Mesothelial cell of epicardium (in vitro differentiated cells): ENCODE measurements around the gene HAND1. TPM values are rescaled to one million over a fixed set of nuclear protein-coding genes. Genes with fewer than 3 reads are reported as not detected.
A peak's percentile ranks its signal among the peaks of the same experiment; 100 is the strongest.

Source experiments
- DNase-seq, 2 experiments: peaks; one replicate each; pipeline ENCODE4 v3.0.0; 2021; ENCODE audit warnings: low spot score in 2 of 2; ENCODE audit not compliant: unreplicated experiment in 2 of 2
- H3K27ac Mint-ChIP-seq: 2 replicates; pipeline ENCODE4 v1.8.0; 2021; ENCODE audit warnings: mixed read lengths
- H3K27me3 Mint-ChIP-seq: 2 replicates; pipeline ENCODE4 v1.8.0; 2021; ENCODE audit warnings: low read depth, mixed read lengths
- H3K36me3 Mint-ChIP-seq: 2 replicates; pipeline ENCODE4 v1.8.0; 2021; ENCODE audit warnings: mixed read lengths
- H3K4me1 Mint-ChIP-seq: 2 replicates; pipeline ENCODE4 v1.8.0; 2021; ENCODE audit warnings: mixed read lengths
- H3K4me3 Mint-ChIP-seq: 2 replicates; pipeline ENCODE4 v1.8.0; 2021; ENCODE audit warnings: mild to moderate bottlenecking, moderate library complexity, mixed read lengths
- H3K9me3 Mint-ChIP-seq: 2 replicates; pipeline ENCODE4 v1.8.0; 2021; ENCODE audit warnings: mixed read lengths
- CTCF ChIP-seq: fragments of 200-600 bp; sonication (generic); IDR thresholded peaks from one replicate; pipeline ENCODE4 v1.5.0; 2021; ENCODE audit warnings: antibody characterized with exemption; ENCODE audit not compliant: unreplicated experiment
- total RNA-seq: library from RNA; stranded (reverse); gene quantifications from 3 replicates; pipeline ENCODE4 v1.2.1, GENCODE V29; 2021

The HAND1 gene
- total RNA-seq, 1 donor from 2014 or later, result 16.9 TPM

DNA sequence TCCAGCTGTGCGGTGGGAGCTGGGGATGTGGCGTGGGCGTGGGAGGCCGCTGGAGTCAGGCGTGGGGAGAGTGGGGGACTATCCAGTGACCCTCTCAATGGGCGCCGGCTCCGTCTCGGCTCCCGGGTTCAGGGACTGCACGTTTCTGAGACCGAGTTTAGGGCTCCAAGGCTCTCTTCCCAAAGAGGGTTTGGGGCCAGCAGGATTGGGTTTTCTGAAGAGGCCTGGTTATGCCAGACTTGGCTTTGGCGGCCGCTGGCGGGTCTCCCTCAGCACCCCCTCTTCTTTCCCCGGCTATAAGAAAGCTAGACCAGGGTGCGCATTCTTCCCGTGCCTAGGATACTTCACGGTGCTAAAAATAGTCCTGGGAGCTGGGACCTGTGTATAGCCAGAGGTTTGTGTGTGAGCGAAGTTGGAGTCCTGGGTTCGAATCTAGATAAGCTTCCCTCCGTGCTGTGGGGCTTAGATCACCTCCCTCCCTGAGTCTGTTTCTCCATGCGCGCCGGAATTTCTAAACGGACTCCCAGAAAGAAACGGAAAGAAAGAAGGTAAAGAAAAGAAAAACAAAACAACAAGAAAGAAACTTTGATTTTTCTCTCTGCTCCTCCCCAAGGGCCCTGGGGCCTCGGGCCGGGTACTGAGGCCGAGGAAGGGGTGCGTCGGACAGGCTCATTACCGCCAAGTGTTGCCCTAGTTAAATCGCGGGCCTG lies 5.0 kb downstream of the HAND1 start:
- peak overlapping the region; percentile 81 for H3K27ac Mint-ChIP-seq
- H3K4me3 Mint-ChIP-seq, result peak overlapping the region; percentile 81

DNA sequence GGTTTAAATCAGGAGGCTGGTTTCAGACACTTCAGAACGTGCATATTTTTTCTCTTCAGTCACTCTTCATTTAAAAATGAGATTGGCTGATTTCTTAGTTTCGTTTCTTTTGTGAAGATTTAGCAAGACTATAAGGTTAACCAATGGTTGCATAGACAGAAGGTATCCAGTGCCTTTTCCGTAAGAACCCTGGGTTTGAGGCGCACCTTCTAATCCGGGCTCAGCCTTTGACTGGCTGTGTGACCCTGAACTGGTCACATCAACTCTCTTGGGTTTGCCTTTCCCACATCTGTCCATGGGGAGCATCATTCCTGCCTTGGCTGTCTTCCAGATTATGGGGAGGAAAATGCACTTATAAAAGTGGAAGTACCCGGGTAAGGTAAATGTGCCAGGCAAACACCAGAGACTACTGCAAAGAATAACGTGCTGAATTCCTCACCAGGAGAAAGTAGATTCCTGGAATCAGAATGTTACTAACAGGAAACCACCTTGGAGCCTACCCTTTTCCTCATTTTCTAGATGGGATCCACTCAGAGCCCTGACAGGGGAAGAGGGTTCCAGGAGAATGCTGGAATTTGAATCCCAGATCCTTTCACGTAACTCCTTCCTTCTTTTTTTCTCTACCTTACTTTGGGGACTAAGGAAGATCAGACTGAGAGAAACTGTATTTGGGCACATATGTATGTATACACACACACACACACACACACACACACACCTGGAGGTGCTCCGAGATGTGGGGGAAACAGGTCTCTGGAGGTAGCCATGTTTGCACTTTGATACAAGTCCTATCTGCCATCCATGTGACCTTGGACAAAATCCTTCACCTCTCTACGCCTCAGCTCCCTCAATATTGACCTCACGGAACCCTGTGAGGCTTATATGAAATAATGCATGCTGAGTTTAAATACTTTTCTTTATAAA lies 6.8 kb downstream of the HAND1 start:
- Mint-ChIP-seq H3K36me3 (peaks cover 3% of the 10 kb centered on the region), H3K27me3 (peaks cover 43% of the 10 kb centered on the region), H3K9me3 (no peaks in the 10 kb centered on the region), H3K4me3 (no peak overlapping the region), H3K4me1 (peaks cover 61% of the 10 kb centered on the region), H3K27ac (peak overlapping the region; percentile 21)
- no peak for DNase-seq
- no peak for TF ChIP-seq CTCF

More for the DNA sequence above, 5.0 kb downstream of the HAND1 start:
- no peak for DNase-seq
- Mint-ChIP-seq H3K9me3 (no peaks in the 10 kb centered on the region), H3K4me1 (peaks cover 64% of the 10 kb centered on the region), H3K27me3 (peaks cover 54% of the 10 kb centered on the region), H3K36me3 (peaks cover 3% of the 10 kb centered on the region)
- no peak for TF ChIP-seq CTCF

DNA sequence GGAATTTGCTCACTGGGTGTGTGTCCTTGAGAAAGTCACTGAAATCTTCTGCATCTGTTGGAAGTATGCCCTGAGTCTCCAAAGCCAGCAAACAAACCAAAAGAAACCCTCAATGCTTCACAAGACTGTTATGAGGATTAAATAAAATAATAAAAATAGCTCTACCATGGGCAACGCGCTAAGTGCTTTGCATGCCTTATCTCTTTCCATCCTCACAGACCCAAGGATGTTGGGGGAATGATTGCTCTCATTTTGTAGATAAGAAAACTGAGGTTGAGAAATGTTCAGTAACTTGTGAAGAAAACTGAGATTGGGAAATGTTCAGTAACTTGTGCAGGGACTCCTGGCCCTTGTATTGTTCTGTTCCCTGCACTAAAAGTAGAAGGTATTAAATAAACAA lies 7.9 kb downstream of the HAND1 start:
- H3K4me1 Mint-ChIP-seq, result peaks cover 57% of the 10 kb centered on the region
- DNase-seq, result no peak
- H3K36me3 Mint-ChIP-seq, result peaks cover 3% of the 10 kb centered on the region
- no peak overlapping the region for H3K4me3 Mint-ChIP-seq
- no peak for TF ChIP-seq CTCF
- peak overlapping the region; percentile 31 for H3K27ac Mint-ChIP-seq
- peaks cover 33% of the 10 kb centered on the region for H3K27me3 Mint-ChIP-seq
- H3K9me3 Mint-ChIP-seq, result no peaks in the 10 kb centered on the region

- Mint-ChIP-seq H3K27me3 (peaks cover 10% of the 10 kb centered on the region), H3K4me1 (peaks cover 34% of the 10 kb centered on the region)
- peak; percentile 82 to 93 for DNase-seq
These were observed 10.2 kb downstream of the HAND1 start for GRCh38 chr5:154467655-154468354.

More at GRCh38 chr5:154467655-154468354, 10.2 kb downstream of the HAND1 start:
- peak; percentile 89 for TF ChIP-seq CTCF
- Mint-ChIP-seq H3K4me3 (no peak overlapping the region), H3K36me3 (no peaks in the 10 kb centered on the region), H3K27ac (no peak overlapping the region), H3K9me3 (no peaks in the 10 kb centered on the region)
